GM12873 (cell line): ENCODE measurements around the gene ACLY.
A peak's percentile ranks its signal among the peaks of the same experiment; 100 is the strongest.

ENCODE experiments used
- TF ChIP-seq, protein P1 (sequence below): IDR thresholded peaks from 2 replicates; pipeline ENCODE4 v1.5.1; 2012; ENCODE audit warnings: low read depth, mild to moderate bottlenecking, moderate library complexity, low read length, control low read depth; ENCODE audit not compliant: insufficient read depth; ENCODE audit errors: missing control alignments

Gene ACLY

DNA sequence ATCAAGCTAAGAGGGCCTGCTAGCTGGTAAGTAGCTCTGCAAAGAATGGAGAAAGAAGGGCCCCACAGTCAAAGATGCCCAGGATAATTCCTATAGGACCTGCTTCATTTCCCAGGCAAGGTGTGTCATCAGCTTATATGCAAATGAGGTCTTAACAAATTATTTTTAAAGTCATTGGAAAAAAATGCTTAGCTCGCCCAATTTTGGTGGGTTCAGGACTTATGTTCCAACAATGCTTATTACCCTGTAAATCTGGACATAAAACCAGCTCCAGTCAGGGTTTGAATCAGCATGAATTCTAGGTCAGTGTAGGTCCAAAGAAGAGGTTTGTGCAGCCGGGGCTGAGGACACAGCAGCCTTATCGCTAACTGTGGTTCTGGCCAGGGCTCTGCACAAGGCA is 25.4 kb downstream of the ACLY start:
- TF ChIP-seq, protein P1, sequence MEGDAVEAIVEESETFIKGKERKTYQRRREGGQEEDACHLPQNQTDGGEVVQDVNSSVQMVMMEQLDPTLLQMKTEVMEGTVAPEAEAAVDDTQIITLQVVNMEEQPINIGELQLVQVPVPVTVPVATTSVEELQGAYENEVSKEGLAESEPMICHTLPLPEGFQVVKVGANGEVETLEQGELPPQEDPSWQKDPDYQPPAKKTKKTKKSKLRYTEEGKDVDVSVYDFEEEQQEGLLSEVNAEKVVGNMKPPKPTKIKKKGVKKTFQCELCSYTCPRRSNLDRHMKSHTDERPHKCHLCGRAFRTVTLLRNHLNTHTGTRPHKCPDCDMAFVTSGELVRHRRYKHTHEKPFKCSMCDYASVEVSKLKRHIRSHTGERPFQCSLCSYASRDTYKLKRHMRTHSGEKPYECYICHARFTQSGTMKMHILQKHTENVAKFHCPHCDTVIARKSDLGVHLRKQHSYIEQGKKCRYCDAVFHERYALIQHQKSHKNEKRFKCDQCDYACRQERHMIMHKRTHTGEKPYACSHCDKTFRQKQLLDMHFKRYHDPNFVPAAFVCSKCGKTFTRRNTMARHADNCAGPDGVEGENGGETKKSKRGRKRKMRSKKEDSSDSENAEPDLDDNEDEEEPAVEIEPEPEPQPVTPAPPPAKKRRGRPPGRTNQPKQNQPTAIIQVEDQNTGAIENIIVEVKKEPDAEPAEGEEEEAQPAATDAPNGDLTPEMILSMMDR = no peak

- TF ChIP-seq, protein P1 = no peak
Observed at GRCh38 chr17:41892021-41892376, 26.8 kb downstream of the ACLY start.

GRCh38 chr17:41891135-41892020 is 27.4 kb downstream of the ACLY start:
- TF ChIP-seq, protein P1 = no peak

DNA sequence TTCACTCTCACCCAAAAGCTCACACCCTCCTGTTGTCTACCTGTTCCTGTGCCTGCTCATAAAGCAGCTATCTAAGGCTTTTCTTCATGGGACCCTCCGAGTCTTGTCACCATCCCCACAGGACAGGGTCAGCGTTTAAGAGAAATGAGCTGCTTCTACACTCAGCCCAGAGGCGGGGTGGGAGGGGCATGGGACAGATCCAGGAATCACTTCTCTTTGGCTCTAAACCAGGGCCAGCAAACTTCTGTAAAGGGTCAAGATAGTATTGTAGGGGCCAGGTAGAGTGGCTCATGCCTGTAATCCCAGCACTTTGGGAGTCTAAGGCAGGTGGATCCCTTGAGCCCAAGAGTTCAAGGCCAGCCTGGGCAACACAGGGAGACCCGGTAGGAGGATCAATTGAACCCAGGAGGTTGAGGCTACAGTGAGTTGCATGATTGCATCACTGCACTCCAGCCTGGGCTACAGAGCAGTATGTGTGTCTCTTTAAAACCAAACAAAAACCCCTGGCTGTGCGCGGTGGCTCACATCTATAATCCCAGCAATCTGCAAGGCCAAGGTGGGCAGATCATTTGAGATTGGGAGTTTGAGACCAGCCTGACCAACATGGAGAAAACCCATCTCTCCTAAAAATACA is 30.3 kb downstream of the ACLY start:
- TF ChIP-seq, protein P1 = no peak

- TF ChIP-seq, protein P1 = peak; percentile 33
Observed at GRCh38 chr17:41885733-41886132, 33.0 kb downstream of the ACLY start.

DNA sequence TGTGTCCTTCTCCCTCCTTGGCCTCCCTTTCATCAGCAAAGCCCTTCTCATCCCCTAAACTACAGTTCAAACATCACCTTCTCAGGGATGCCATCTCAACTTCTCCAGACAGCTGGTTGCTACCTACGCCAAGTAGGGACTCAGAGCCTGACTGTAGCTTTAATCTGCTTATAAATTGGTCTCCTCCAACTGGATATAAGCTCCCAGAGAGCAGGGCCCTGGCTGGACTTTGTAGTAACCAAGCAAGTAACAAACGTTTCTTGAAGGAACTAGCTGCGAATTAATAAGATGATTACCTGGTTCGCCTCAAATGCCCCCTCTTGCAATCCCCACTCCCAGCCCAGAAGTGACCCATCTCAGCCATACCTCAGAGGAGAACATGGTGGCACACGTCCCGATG is 36.0 kb downstream of the ACLY start:
- TF ChIP-seq, protein P1 = no peak

DNA sequence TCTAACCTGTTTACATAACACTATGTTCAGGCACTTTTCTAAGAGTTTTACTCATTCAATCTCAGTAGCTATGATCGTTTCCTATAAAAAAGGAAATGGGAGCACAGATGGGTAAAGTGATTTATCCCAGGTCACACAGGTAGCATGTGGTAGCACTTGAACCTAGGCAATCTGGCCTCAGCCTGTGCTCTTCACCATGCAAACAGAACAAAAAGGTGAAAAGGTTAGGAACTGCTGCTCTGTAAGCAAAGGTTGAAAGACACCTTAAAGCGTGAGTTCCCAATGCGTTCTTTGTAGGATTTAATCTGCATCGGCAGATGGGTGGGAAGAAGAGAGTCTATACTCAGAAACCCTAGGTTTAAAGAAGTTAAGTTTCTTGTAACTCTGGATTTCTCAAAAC is 38.6 kb downstream of the ACLY start:
- TF ChIP-seq, protein P1 = no peak
